Type B pancreatic cell (in vitro differentiated cells): ENCODE data around the gene LRP1B. TPM values are rescaled to one million over a fixed set of nuclear protein-coding genes. Genes with fewer than 3 reads are reported as not detected.

ENCODE experiments used
- DNase-seq: peaks from one replicate; pipeline ENCODE4 v3.0.0; 2021; ENCODE audit warnings: mixed read lengths; ENCODE audit not compliant: unreplicated experiment; ENCODE audit errors: extremely low spot score
- H3K27ac Mint-ChIP-seq: 2 replicates; pipeline ENCODE4 v1.8.0; 2021; ENCODE audit warnings: mild to moderate bottlenecking, mixed read lengths
- H3K27me3 Mint-ChIP-seq: 2 replicates; pipeline ENCODE4 v1.8.0; 2021; ENCODE audit warnings: mixed read lengths
- H3K36me3 Mint-ChIP-seq: 2 replicates; pipeline ENCODE4 v1.8.0; 2021; ENCODE audit warnings: mixed read lengths
- H3K4me1 Mint-ChIP-seq: one replicate; pipeline ENCODE4 v1.8.0; 2021; ENCODE audit warnings: mixed read lengths; ENCODE audit not compliant: unreplicated experiment
- H3K4me3 Mint-ChIP-seq: 2 replicates; pipeline ENCODE4 v1.8.0; 2021; ENCODE audit warnings: mild to moderate bottlenecking, mixed read lengths
- H3K9me3 Mint-ChIP-seq: 2 replicates; pipeline ENCODE4 v1.8.0; 2021; ENCODE audit warnings: mixed read lengths
- CTCF ChIP-seq: fragments of 200-600 bp; sonication (generic); conservative IDR thresholded peaks from 2 replicates; pipeline ENCODE4 v1.5.0; 2021; ENCODE audit warnings: antibody characterized with exemption, mild to moderate bottlenecking
- total RNA-seq: library from RNA; stranded (reverse); gene quantifications from 2 replicates; pipeline ENCODE4 v1.2.1, GENCODE V29; 2021; ENCODE audit warnings: low replicate concordance

Gene LRP1B
- total RNA-seq, 1 donor from 2014 or later: 16.0 TPM

DNA sequence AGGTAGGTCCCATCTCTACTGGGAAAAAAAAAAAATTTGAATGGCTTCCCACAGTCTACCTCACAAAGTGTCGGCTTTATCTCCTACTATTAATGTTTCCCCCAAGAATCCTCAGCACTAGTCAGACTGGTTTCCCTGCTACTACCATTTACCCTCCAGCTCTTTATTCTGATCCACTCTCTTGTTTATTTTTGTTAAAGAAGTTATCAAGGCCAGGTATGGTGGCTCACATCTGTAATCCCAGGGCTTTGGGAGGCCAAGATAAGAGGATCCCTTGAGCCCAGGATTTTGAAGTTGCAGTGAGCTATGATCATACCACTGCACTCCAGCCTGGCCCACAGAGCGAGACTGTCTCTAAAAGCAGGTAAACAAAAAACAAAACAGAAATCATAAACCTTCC is 1275.3 kb downstream of the LRP1B start:
- H3K27ac Mint-ChIP-seq: no peak overlapping the region
- no peak overlapping the region for H3K4me3 Mint-ChIP-seq
- H3K27me3 Mint-ChIP-seq: peaks cover 3% of the 10 kb centered on the region
- H3K36me3 Mint-ChIP-seq: no peaks in the 10 kb centered on the region
- no peak for DNase-seq
- TF ChIP-seq CTCF: no peak
- H3K9me3 Mint-ChIP-seq: peaks cover 5% of the 10 kb centered on the region
- peaks cover 7% of the 10 kb centered on the region for H3K4me1 Mint-ChIP-seq

DNA sequence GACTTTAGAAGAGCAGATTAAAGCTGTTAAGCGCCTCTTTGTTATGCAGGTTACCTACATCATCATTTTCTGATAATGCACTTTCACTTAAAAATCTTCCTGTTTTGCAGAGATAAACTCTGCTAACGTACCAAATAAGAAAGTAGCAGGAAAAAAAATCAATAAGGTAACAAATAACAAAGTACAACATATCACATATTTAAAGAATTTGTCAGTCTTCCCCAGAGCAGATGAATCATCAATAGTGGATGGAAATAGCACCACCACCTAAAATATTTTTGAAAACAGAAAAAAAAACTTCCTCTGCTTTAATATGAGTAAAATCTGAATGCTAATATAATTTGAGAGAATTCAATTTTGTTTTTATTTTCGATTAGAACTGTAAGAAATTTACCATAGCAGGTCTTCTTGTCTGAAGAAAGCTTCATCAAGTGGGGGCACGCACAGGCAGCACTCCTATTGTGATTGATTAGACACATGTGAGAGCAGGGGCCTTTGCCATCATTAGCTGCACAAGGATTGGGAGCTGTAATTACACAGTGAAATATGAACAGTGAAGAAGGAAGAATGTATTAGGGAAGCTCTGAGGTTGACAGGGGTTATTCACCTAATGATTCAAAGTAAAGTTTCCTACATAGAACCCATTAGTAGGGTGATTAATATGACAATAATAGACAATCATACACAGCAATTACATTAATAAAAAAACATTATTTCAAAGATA is 1279.4 kb downstream of the LRP1B start:
- no peak overlapping the region for H3K27ac Mint-ChIP-seq
- H3K4me3 Mint-ChIP-seq: no peak overlapping the region
- peaks cover 4% of the 10 kb centered on the region for H3K36me3 Mint-ChIP-seq
- H3K27me3 Mint-ChIP-seq: peaks cover 15% of the 10 kb centered on the region
- peaks cover 5% of the 10 kb centered on the region for H3K9me3 Mint-ChIP-seq
- no peak for DNase-seq
- H3K4me1 Mint-ChIP-seq: peaks cover 7% of the 10 kb centered on the region
- TF ChIP-seq CTCF: no peak

DNA sequence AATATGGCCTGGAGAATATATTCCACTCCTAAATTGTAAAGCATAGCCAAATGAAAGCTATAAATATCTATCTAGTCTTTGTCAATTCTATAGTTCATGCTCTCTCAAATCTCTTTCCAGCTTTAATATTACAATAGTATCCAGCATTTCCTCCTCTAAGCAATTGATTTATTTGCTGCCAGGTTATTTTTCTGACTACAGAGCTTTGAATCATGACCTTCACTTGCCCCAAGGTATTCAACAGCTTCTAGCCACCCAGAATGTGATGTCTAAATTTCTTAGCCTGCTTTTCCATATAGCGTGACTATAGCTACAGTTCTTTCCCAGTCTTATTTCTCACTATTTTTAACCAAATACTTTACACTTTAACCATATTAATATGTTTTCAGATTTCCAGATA is 1287.6 kb downstream of the LRP1B start:
- Mint-ChIP-seq H3K9me3 (no peaks in the 10 kb centered on the region), H3K4me3 (no peak overlapping the region), H3K4me1 (no peaks in the 10 kb centered on the region), H3K27me3 (peaks cover 17% of the 10 kb centered on the region), H3K36me3 (peaks cover 4% of the 10 kb centered on the region), H3K27ac (no peak overlapping the region)
- DNase-seq: no peak
- TF ChIP-seq CTCF: no peak

- Mint-ChIP-seq H3K4me3 (no peak overlapping the region), H3K9me3 (no peaks in the 10 kb centered on the region), H3K27me3 (peaks cover 15% of the 10 kb centered on the region), H3K36me3 (peaks cover 3% of the 10 kb centered on the region), H3K4me1 (no peaks in the 10 kb centered on the region), H3K27ac (no peak overlapping the region)
- no peak for TF ChIP-seq CTCF
- DNase-seq: no peak
Observed at GRCh38 chr2:140842110-140842509, 1288.7 kb downstream of the LRP1B start.

DNA sequence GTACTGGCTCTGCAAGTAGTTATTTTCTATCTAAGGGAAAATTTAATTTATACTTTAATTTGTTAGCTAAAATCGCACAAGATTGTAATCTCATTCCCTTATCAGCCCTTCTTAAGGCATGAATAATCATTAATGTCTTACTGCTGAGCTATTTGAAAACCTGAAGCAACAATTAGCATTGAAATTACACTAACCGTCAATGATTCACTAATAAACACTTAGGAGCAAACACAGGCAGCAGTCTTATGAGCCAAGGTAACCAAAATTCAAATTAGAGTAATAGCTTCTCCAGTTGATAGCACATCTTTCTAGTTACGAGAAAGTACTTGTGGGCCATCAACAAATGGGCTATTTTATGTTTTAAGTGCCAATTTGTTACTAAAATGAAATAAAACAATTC is 1289.7 kb downstream of the LRP1B start:
- Mint-ChIP-seq H3K9me3 (no peaks in the 10 kb centered on the region), H3K4me3 (no peak overlapping the region), H3K27ac (no peak overlapping the region), H3K27me3 (peaks cover 8% of the 10 kb centered on the region), H3K36me3 (peaks cover 3% of the 10 kb centered on the region), H3K4me1 (no peaks in the 10 kb centered on the region)
- DNase-seq: no peak
- TF ChIP-seq CTCF: no peak
